ENCODE results near the gene PPP1R36. TPM values are rescaled to one million over a fixed set of nuclear protein-coding genes. Genes with fewer than 3 reads are reported as not detected.

The PPP1R36 gene
- total RNA-seq, result under 1 TPM in 1 of 2 donors, not detected in 1; 0.17 TPM

GRCh38 chr14:64549791-64550620 is at the start of gene PPP1R36:
PPP1R36 (plus strand) TSS chr14:64549961; CDS start chr14:64549998, 37 bp downstream.
- ATAC-seq (peak; percentile 91 to 96), DNase-seq (ENCODE audit: low spot score) (peak; percentile 64)
- Mint-ChIP-seq H3K27ac (peak within 1 kb of the TSS in 1 of 2 donors; percentile 11), H3K9me3 (no peaks in the 10 kb centered on the region), H3K4me1 (ENCODE audit: low read depth in 2 of 2) (peaks cover 10 to 12% of the 10 kb centered on the region in 2 donors), H3K36me3 (no peaks in the 10 kb centered on the region), H3K4me3 (peak within 1 kb of the TSS; percentile 70), H3K27me3 (peaks cover 16 to 20% of the 10 kb centered on the region in 2 donors)

GRCh38 chr14:64500088-64500487 is 49.7 kb upstream of the PPP1R36 start:
- peaks cover 7% of the 10 kb centered on the region for H3K36me3 Mint-ChIP-seq
- ATAC-seq (no peak), DNase-seq (ENCODE audit: low spot score) (no peak)
- H3K4me1 Mint-ChIP-seq (ENCODE audit: low read depth in 2 of 2), result peaks cover 24 to 29% of the 10 kb centered on the region in 2 donors
- H3K27ac Mint-ChIP-seq, result peak overlapping the region; percentile 77 to 80
- H3K4me3 Mint-ChIP-seq, result peak overlapping the region; percentile 66
- H3K27me3 Mint-ChIP-seq, result no peaks in the 10 kb centered on the region
- no peaks in the 10 kb centered on the region for H3K9me3 Mint-ChIP-seq

GRCh38 chr14:64501411-64502171 is 48.2 kb upstream of the PPP1R36 start:
- H3K27me3 Mint-ChIP-seq, result no peaks in the 10 kb centered on the region

GRCh38 chr14:64502456-64502855 is 47.3 kb upstream of the PPP1R36 start:
- peaks cover 15% of the 10 kb centered on the region for H3K36me3 Mint-ChIP-seq

More at GRCh38 chr14:64501411-64502171, 48.2 kb upstream of the PPP1R36 start:
- H3K27ac Mint-ChIP-seq, result peak overlapping the region; percentile 95 to 99
- peaks cover 15% of the 10 kb centered on the region for H3K36me3 Mint-ChIP-seq
- no peaks in the 10 kb centered on the region for H3K9me3 Mint-ChIP-seq
- no peak for ATAC-seq
- H3K4me3 Mint-ChIP-seq, result peak overlapping the region; percentile 98
- no peak for DNase-seq (ENCODE audit: low spot score)
- peaks cover 36 to 43% of the 10 kb centered on the region in 2 donors for H3K4me1 Mint-ChIP-seq (ENCODE audit: low read depth in 2 of 2)

GRCh38 chr14:64502887-64503433 is 46.8 kb upstream of the PPP1R36 start:
- H3K27me3 Mint-ChIP-seq, result no peaks in the 10 kb centered on the region
- H3K36me3 Mint-ChIP-seq, result peaks cover 15% of the 10 kb centered on the region
- no peaks in the 10 kb centered on the region for H3K9me3 Mint-ChIP-seq
- no peak for DNase-seq (ENCODE audit: low spot score)
- peak in 1 of 2 donors; percentile 0 for ATAC-seq
- H3K4me3 Mint-ChIP-seq, result peak overlapping the region; percentile 98
- H3K27ac Mint-ChIP-seq, result peak overlapping the region; percentile 95 to 99
- peaks cover 47 to 57% of the 10 kb centered on the region in 2 donors for H3K4me1 Mint-ChIP-seq (ENCODE audit: low read depth in 2 of 2)

More at GRCh38 chr14:64502456-64502855, 47.3 kb upstream of the PPP1R36 start:
- ATAC-seq, result no peak
- H3K27me3 Mint-ChIP-seq, result no peaks in the 10 kb centered on the region
- no peaks in the 10 kb centered on the region for H3K9me3 Mint-ChIP-seq
- peak overlapping the region; percentile 95 to 99 for H3K27ac Mint-ChIP-seq
- no peak for DNase-seq (ENCODE audit: low spot score)
- H3K4me3 Mint-ChIP-seq, result peak overlapping the region; percentile 98
- peaks cover 42 to 52% of the 10 kb centered on the region in 2 donors for H3K4me1 Mint-ChIP-seq (ENCODE audit: low read depth in 2 of 2)

GRCh38 chr14:64503434-64504309 is 46.1 kb upstream of the PPP1R36 start, which contains the start of gene ZBTB25:
ZBTB25 (minus strand) TSS chr14:64503838; CDS start chr14:64490533, 13,305 bp downstream.
- peaks cover 53 to 64% of the 10 kb centered on the region in 2 donors for H3K4me1 Mint-ChIP-seq (ENCODE audit: low read depth in 2 of 2)
- DNase-seq (ENCODE audit: low spot score), result peak; percentile 95
- H3K4me3 Mint-ChIP-seq, result peak within 1 kb of the TSS; percentile 98
- peak; percentile 79 to 84 for ATAC-seq
- H3K27ac Mint-ChIP-seq, result peak within 1 kb of the TSS; percentile 95 to 99
- no peaks in the 10 kb centered on the region for H3K9me3 Mint-ChIP-seq
- H3K27me3 Mint-ChIP-seq, result no peaks in the 10 kb centered on the region
- peaks cover 15% of the 10 kb centered on the region for H3K36me3 Mint-ChIP-seq

- Mint-ChIP-seq H3K9me3 (no peaks in the 10 kb centered on the region), H3K4me1 (ENCODE audit: low read depth in 2 of 2) (peaks cover 60 to 71% of the 10 kb centered on the region in 2 donors), H3K27me3 (no peaks in the 10 kb centered on the region), H3K4me3 (peak within 1 kb of the TSS; percentile 98), H3K36me3 (peaks cover 15% of the 10 kb centered on the region), H3K27ac (peak within 1 kb of the TSS; percentile 95 to 99)
- DNase-seq (ENCODE audit: low spot score), result peak; percentile 96
- ATAC-seq, result peak; percentile 76 to 86
These were observed 45.4 kb upstream of the PPP1R36 start, which contains the start of gene ZBTB1 for GRCh38 chr14:64504310-64504896. ZBTB1 (plus strand) TSS chr14:64504770; CDS start chr14:64521505, 16,735 bp downstream.

GRCh38 chr14:64504897-64505794 is 44.6 kb upstream of the PPP1R36 start:
- peaks cover 15% of the 10 kb centered on the region for H3K36me3 Mint-ChIP-seq
- DNase-seq (ENCODE audit: low spot score) (peak; percentile 90), ATAC-seq (peak; percentile 54 to 61)
- H3K27me3 Mint-ChIP-seq, result no peaks in the 10 kb centered on the region
- H3K27ac Mint-ChIP-seq, result peak overlapping the region; percentile 95
- H3K9me3 Mint-ChIP-seq, result no peaks in the 10 kb centered on the region
- peaks cover 59 to 69% of the 10 kb centered on the region in 2 donors for H3K4me1 Mint-ChIP-seq (ENCODE audit: low read depth in 2 of 2)
- H3K4me3 Mint-ChIP-seq, result peak overlapping the region; percentile 98

- no peak for ATAC-seq
- DNase-seq (ENCODE audit: low spot score), result no peak
- peak overlapping the region; percentile 98 for H3K4me3 Mint-ChIP-seq
- peak overlapping the region; percentile 95 for H3K27ac Mint-ChIP-seq
- peaks cover 68 to 78% of the 10 kb centered on the region in 2 donors for H3K4me1 Mint-ChIP-seq (ENCODE audit: low read depth in 2 of 2)
- H3K27me3 Mint-ChIP-seq, result no peaks in the 10 kb centered on the region
- no peaks in the 10 kb centered on the region for H3K9me3 Mint-ChIP-seq
- H3K36me3 Mint-ChIP-seq, result peaks cover 15% of the 10 kb centered on the region
These were observed 43.0 kb upstream of the PPP1R36 start for GRCh38 chr14:64506721-64507120.

- peaks cover 62 to 69% of the 10 kb centered on the region in 2 donors for H3K4me1 Mint-ChIP-seq (ENCODE audit: low read depth in 2 of 2)
These were observed 42.2 kb upstream of the PPP1R36 start for GRCh38 chr14:64507376-64508156.

GRCh38 chr14:64508215-64508776 is 41.5 kb upstream of the PPP1R36 start:
- ATAC-seq (no peak), DNase-seq (ENCODE audit: low spot score) (no peak)
- no peaks in the 10 kb centered on the region for H3K27me3 Mint-ChIP-seq
- peak overlapping the region; percentile 95 for H3K27ac Mint-ChIP-seq
- peaks cover 58 to 63% of the 10 kb centered on the region in 2 donors for H3K4me1 Mint-ChIP-seq (ENCODE audit: low read depth in 2 of 2)
- H3K36me3 Mint-ChIP-seq, result peaks cover 9% of the 10 kb centered on the region
- H3K4me3 Mint-ChIP-seq, result peak overlapping the region; percentile 98
- no peaks in the 10 kb centered on the region for H3K9me3 Mint-ChIP-seq

More at GRCh38 chr14:64507376-64508156, 42.2 kb upstream of the PPP1R36 start:
- DNase-seq (ENCODE audit: low spot score) (no peak), ATAC-seq (no peak)
- Mint-ChIP-seq H3K27ac (peak overlapping the region; percentile 95), H3K36me3 (peaks cover 15% of the 10 kb centered on the region), H3K4me3 (peak overlapping the region; percentile 98), H3K9me3 (no peaks in the 10 kb centered on the region), H3K27me3 (no peaks in the 10 kb centered on the region)

Data from natural killer cell treated with Interleukin-12 subunit alpha and Interleukin-12 subunit beta and Interleukin-15 and Interleukin-18, amount 100 ng/mL, for 72 hours (primary cell).